Eye (tissue), 1 donor: ENCODE measurements around the gene MTHFS.
A peak's percentile ranks its signal among the peaks of the same experiment; 100 is the strongest.

Experiments
- DNase-seq: peaks from one replicate; pipeline ENCODE4 v3.0.0-alpha.2; 2015

Gene MTHFS

DNA sequence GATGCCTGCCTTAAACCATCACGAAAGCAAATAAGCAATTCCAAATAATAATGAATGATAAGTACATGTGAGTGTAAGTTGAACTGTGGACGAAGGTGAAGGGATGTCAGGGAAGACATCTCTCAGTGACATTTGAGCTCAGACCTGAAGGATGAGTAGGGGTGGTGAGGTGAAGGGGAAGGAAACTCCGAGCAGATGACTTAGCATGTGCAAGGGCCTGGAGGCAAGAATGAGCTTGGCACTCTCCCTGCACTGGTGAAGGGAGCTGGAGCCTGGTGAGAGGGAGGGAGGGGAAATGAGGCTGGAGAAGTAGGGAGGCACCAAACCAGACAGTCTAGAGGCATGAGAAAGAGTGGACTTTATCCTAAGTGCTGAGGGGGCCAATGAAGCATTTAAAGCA is 84.3 kb downstream of the MTHFS start:
- DNase-seq = no peak

DNA sequence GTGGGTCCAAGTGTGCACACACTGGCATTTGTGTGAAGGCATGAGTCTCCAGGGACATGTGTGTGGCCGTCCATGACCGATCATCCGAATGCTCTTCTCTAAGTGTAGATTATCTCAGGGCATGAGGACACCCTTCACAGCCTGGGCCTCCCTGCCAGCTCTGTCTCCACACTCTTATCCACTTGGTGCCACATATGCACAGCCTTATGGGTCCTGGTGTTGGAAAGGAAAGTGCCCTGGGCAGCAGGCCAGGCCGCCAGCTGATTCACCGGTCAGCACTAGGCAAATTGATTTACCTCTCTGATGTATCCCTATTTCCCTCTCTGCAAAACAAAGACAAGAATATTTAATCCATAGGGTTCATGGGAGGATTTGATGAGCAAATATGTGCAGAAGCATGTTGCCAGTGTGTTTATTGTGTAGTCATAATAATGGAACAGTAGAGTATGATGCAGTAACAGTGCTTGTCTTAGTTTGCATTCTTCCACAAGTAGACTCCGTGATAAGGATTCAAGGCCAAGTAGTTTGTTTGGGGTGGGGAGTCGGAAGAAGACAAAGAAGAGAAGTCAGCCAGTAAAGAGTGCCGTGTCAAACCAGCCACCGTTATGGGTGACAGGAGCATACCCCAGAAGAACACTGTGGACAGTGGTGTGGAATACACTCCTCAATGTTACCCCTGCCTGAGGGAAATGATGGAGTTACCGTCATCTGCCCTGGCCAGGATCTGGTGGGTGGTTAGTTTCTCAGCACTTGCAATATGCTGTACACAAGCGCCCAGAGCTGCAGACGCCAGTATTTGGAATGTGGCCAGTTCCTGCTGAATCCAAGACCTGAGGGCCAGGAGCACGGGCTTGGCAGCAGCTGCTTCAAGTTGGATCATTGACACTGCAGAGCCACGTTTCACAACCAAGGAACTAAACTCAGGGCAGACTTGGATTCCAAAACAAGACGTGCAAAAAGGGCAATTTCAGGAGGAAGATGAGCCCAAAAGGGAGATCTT is 85.1 kb downstream of the MTHFS start:
- DNase-seq = peak; percentile 26

DNA sequence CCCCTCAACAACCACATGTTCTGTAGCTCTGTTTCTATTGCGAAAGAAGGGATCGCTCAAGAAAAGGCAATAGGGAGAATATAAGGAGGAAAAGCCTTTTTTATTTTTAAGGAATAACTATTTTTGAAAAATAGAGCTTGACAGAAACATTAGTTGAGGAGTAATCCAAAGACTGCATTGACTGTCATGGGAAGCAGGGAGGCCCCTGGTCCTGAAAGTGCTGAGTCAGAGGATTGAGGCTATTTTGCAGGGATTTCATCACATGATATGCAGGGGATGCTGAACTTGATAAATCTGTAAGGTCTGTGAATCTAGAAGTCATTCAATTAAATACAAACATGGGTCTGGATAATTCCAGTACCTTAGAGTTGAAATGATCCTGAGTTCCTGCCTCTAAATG is 92.0 kb downstream of the MTHFS start:
- DNase-seq = no peak

DNA sequence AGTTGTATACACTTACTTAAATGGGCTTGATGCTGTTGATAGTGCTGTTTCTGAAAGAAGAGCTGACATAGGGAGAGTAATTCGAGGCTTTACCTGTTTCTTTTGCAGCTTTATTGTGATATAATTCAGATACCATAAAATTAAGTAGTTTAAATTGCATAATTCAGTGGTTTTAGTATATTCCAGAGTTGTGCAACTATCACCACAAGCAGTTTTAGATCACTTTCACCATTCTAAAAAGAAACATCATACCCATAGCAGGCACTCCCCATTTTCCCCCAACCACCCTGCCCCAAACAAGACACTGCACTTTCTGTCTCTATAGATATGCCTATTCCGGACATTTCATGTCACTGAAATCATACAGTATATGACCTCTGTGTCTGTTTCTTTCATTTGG is 98.5 kb downstream of the MTHFS start:
- no peak for DNase-seq
